Hepatocyte (in vitro differentiated cells): ENCODE measurements around the gene BMPR1A.

Experiments
- CTCF ChIP-seq: fragments of 200-600 bp; sonication (generic); IDR thresholded peaks from 2 replicates; pipeline ENCODE4 v1.5.1; 2016; ENCODE audit warnings: antibody characterized with exemption, mild to moderate bottlenecking; ENCODE audit not compliant: poor library complexity
- EZH2phosphoT487 ChIP-seq: fragments of 200-600 bp; sonication (generic); IDR thresholded peaks from one replicate; pipeline ENCODE4 v1.6.1; 2018; ENCODE audit warnings: antibody characterized with exemption, mild to moderate bottlenecking, low read depth, moderate library complexity; ENCODE audit not compliant: unreplicated experiment, severe bottlenecking

- TF ChIP-seq CTCF (no peak), EZH2phosphoT487 (no peak)
Observed at GRCh38 chr10:86733260-86733671, 23.2 kb upstream of the BMPR1A start.
